Left renal pelvis (tissue), 4 donors: ENCODE results near the gene CTRB2. TPM values are rescaled to one million over a fixed set of nuclear protein-coding genes. Genes with fewer than 3 reads are reported as not detected.
"Not testable (repeated sequence)": the region's sequence is repeated elsewhere in the genome, so short reads cannot be mapped to it uniquely, and the experiment has no call there.

ENCODE experiments used
- DNase-seq, 4 donors: peaks; one replicate each; pipeline ENCODE4 v3.0.0-alpha.2; 2013; ENCODE audit warnings: low read depth in 4 of 4, low spot score in 3 of 4
- polyA plus RNA-seq, 4 donors: library from polyadenylated mRNA; unstranded; fragments of 120-200 nt; gene quantifications; one replicate each; pipeline ENCODE4 v1.2.1, GENCODE V29; 2013; ENCODE audit not compliant: insufficient read length in 4 of 4

The CTRB2 gene
- polyA plus RNA-seq, 4 donors, result 0.09 TPM; not detected in 3

- DNase-seq, result no peak
These were observed 36.8 kb upstream of the CTRB2 start for GRCh38 chr16:75243667-75244224.

- not testable (repeated sequence) for DNase-seq
These were observed 35.6 kb upstream of the CTRB2 start for GRCh38 chr16:75242436-75243078.

GRCh38 chr16:75241955-75242354 is 35.0 kb upstream of the CTRB2 start:
- DNase-seq, result no peak

- DNase-seq, result no peak
These were observed 34.5 kb upstream of the CTRB2 start for GRCh38 chr16:75241412-75241811.

- DNase-seq, result not testable (repeated sequence)
These were observed 33.7 kb upstream of the CTRB2 start for GRCh38 chr16:75240633-75241032.

- DNase-seq, result no peak
These were observed 32.7 kb upstream of the CTRB2 start for GRCh38 chr16:75239542-75240122.

- no peak for DNase-seq
These were observed 32.0 kb upstream of the CTRB2 start for GRCh38 chr16:75238853-75239541.

- no peak for DNase-seq
These were observed 31.3 kb upstream of the CTRB2 start for GRCh38 chr16:75238132-75238852.

GRCh38 chr16:75237398-75238131 is 30.6 kb upstream of the CTRB2 start:
- no peak for DNase-seq

GRCh38 chr16:75236736-75237397 is 29.9 kb upstream of the CTRB2 start:
- no peak for DNase-seq

- no peak for DNase-seq
These were observed 29.3 kb upstream of the CTRB2 start for GRCh38 chr16:75236232-75236631.

GRCh38 chr16:75235721-75236193 is 28.8 kb upstream of the CTRB2 start:
- DNase-seq, result no peak

- no peak for DNase-seq
These were observed 28.1 kb upstream of the CTRB2 start for GRCh38 chr16:75234856-75235696.

GRCh38 chr16:75233611-75233938 is 26.6 kb upstream of the CTRB2 start:
- DNase-seq, result no peak

GRCh38 chr16:75231570-75231969 is 24.6 kb upstream of the CTRB2 start:
- no peak for DNase-seq

- DNase-seq, result no peak
These were observed 23.6 kb upstream of the CTRB2 start for GRCh38 chr16:75230471-75231110.

- DNase-seq, result no peak
These were observed 22.4 kb upstream of the CTRB2 start for GRCh38 chr16:75229172-75230031.
